ENCODE results near the gene RC3H2. TPM values are rescaled to one million over a fixed set of nuclear protein-coding genes. Genes with fewer than 3 reads are reported as not detected.

RC3H2 gene
- total and polyA plus RNA-seq, 2 donors (not counting 3 experiments of a cell fraction or from before 2014, with no cell fraction given) = 25.3 to 63.0 TPM

GRCh38 chr9:122888480-122888879 lies 16.7 kb downstream of the RC3H2 start:
- H3K79me2 ChIP-seq (ENCODE audit: control insufficient read depth, insufficient read depth, low read length) = peaks cover 10% of the 10 kb centered on the region
- no peaks in the 10 kb centered on the region for H4K20me1 ChIP-seq (replicated peaks; ENCODE audit: control insufficient read depth, extremely low read depth, insufficient read depth, low read length)
- ChIA-PET CTCF (interaction anchor here (1.0 kb wide), 1 partner anchor 461 kb away, joined by 3 read pairs; no protein-coding TSS in a partner anchor), POLR2A (no interaction called here)
- intact Hi-C loops (cut with micrococcal nuclease) (no loop called here), dilution Hi-C loops (cut with MboI; ENCODE audit: extremely low pct_ligation_motif_present, low sequenced_read_pairs) (no loop called here)
- peaks cover 13 to 47% of the 10 kb centered on the region in 2 experiments for H3K36me3 ChIP-seq (ENCODE audit: control insufficient read depth in 2 of 2, extremely low read depth in 1 of 2, insufficient read depth in 2 of 2, low read length in 2 of 2)
- no peak overlapping the region for H3K27ac ChIP-seq (ENCODE audit: insufficient read depth, low read depth, low read length)
- H3K9ac ChIP-seq (replicated peaks; ENCODE audit: extremely low read depth, insufficient read depth, low read length) = no peak overlapping the region
- BruUV-seq (replicated peaks) = no TSS peak
- H3K9me3 ChIP-seq (replicated peaks; ENCODE audit: control insufficient read depth, insufficient read depth, low read length) = no peaks in the 10 kb centered on the region
- H3K27me3 ChIP-seq (ENCODE audit: control insufficient read depth in 2 of 2, insufficient read depth in 2 of 2, low read length in 2 of 2) = no peaks in the 10 kb centered on the region
- DNase-seq (ENCODE audit: low read depth, low spot score) (no peak), FAIRE-seq (no peak)
- H3K9me1 ChIP-seq (replicated peaks; ENCODE audit: control insufficient read depth, extremely low read depth, insufficient read depth, low read length) = no peaks in the 10 kb centered on the region
- no peaks in the 10 kb centered on the region for H3K4me1 ChIP-seq (ENCODE audit: control insufficient read depth, extremely low read depth, insufficient read depth, low read length)
- H3K4me2 ChIP-seq (ENCODE audit: insufficient read depth, low read length) = no peak overlapping the region
- no peak overlapping the region for H2AFZ ChIP-seq (ENCODE audit: low read depth, low read length)
- TF ChIP-seq FOS (IDR thresholded peaks at IDR 0.05; ENCODE audit: borderline replicate concordance, insufficient read depth, low read length) (no peak), CTCF (IDR thresholded peaks at IDR 0.05; ENCODE audit: extremely low read depth in 1 of 2, insufficient read depth in 1 of 2, low read depth in 1 of 2, low read length in 2 of 2) (no peak), MYC (IDR thresholded peaks at IDR 0.05; ENCODE audit: low read depth, low read length) (no peak), JUN (IDR thresholded peaks at IDR 0.05; ENCODE audit: borderline replicate concordance, insufficient read depth, insufficient read length, low read depth) (no peak), GATA2 (IDR thresholded peaks at IDR 0.05; ENCODE audit: insufficient read depth, insufficient read length, low read depth, low read length) (no peak), POLR2A (IDR thresholded peaks at IDR 0.05; ENCODE audit: low read depth, low read length) (no peak), MAX (IDR thresholded peaks at IDR 0.05; ENCODE audit: insufficient read depth, insufficient read length) (no peak), POLR2AphosphoS5 (IDR thresholded peaks at IDR 0.05; ENCODE audit: insufficient read depth, low read depth, low read length) (no peak), EZH2 (IDR thresholded peaks at IDR 0.05; ENCODE audit: borderline replicate concordance, low read depth, low read length, severe bottlenecking) (no peak)
- H3K4me3 ChIP-seq (replicated peaks in 1 of 3; ENCODE audit: insufficient read depth in 1 of 3, low read depth in 1 of 3, low read length in 3 of 3) = no peak overlapping the region

Measured in endothelial cell of umbilical vein (primary cell).